Neural cell (in vitro differentiated cells): ENCODE measurements around the gene LSAMP. TPM values are rescaled to one million over a fixed set of nuclear protein-coding genes. Genes with fewer than 3 reads are reported as not detected.

Experiments used
- H2AFZ ChIP-seq: fragments of 200-600, 300-800 bp; sonication (generic), shearing (Covaris generic); 2 replicates; pipeline ENCODE4 v1.6.0; 2014; ENCODE audit warnings: low read depth, mild to moderate bottlenecking, antibody characterized with exemption, low read length, moderate library complexity
- H3F3A ChIP-seq: fragments of 200-600 bp; shearing (Covaris generic); 2 replicates; pipeline ENCODE4 v1.6.1; 2016; ENCODE audit warnings: mild to moderate bottlenecking, moderate library complexity, mixed read lengths, antibody characterized with exemption, low read length; ENCODE audit not compliant: insufficient read depth, poor library complexity, severe bottlenecking
- H3K27ac ChIP-seq: fragments of 200-600, 300-800 bp; sonication (generic), shearing (Covaris generic); 2 replicates; pipeline ENCODE4 v1.5.1; 2014; ENCODE audit warnings: mild to moderate bottlenecking, low read length, moderate library complexity
- H3K27me3 ChIP-seq: fragments of 300-800, 200-600 bp; sonication (generic), shearing (Covaris generic); 2 replicates; pipeline ENCODE4 v1.6.0; 2014; ENCODE audit warnings: mild to moderate bottlenecking, low read depth, low read length, moderate library complexity; ENCODE audit not compliant: insufficient read depth
- H3K36me3 ChIP-seq: fragments of 300-800, 200-600 bp; sonication (generic), shearing (Covaris generic); 2 replicates; pipeline ENCODE4 v1.5.1; 2014; ENCODE audit warnings: mild to moderate bottlenecking, antibody characterized with exemption, low read length, moderate library complexity; ENCODE audit not compliant: insufficient read depth
- H3K4me2 ChIP-seq: fragments of 300-800, 200-600 bp; sonication (generic), shearing (Covaris generic); 2 replicates; pipeline ENCODE4 v1.6.0; 2014; ENCODE audit warnings: mild to moderate bottlenecking, low read length
- H3K4me3 ChIP-seq: fragments of 300-800, 200-600 bp; sonication (generic), shearing (Covaris generic); 2 replicates; pipeline ENCODE4 v1.5.1; 2014; ENCODE audit warnings: mild to moderate bottlenecking, low read length, moderate library complexity
- H3K79me2 ChIP-seq: fragments of 200-600 bp; shearing (Covaris generic); replicated peaks from 2 replicates; pipeline ENCODE4 v1.6.0; 2014; ENCODE audit warnings: mild to moderate bottlenecking, low read length, moderate library complexity; ENCODE audit not compliant: insufficient read depth
- H3K9ac ChIP-seq: fragments of 300-800, 200-600 bp; sonication (generic), shearing (Covaris generic); 2 replicates; pipeline ENCODE4 v1.6.1; 2016; ENCODE audit warnings: mild to moderate bottlenecking, low read length, mixed read lengths
- H3K9me2 ChIP-seq: fragments of 200-600 bp; shearing (Covaris generic); 2 replicates; pipeline ENCODE4 v1.6.1; 2016; ENCODE audit warnings: mild to moderate bottlenecking, low read length, mixed read lengths; ENCODE audit not compliant: insufficient read depth
- H3K9me3 ChIP-seq: fragments of 200-600, 300-800 bp; sonication (generic), shearing (Covaris generic); 2 replicates; pipeline ENCODE4 v1.6.1; 2016; ENCODE audit warnings: mild to moderate bottlenecking, mixed run types, low read length, moderate library complexity, mixed read lengths
- H4K20me1 ChIP-seq: fragments of 200-600 bp; shearing (Covaris generic); 2 replicates; pipeline ENCODE4 v1.6.1; 2016; ENCODE audit warnings: mild to moderate bottlenecking, mixed run types; ENCODE audit not compliant: insufficient read depth
- EP300 ChIP-seq: fragments of 450-650 bp; conservative IDR thresholded peaks from 2 replicates; pipeline ENCODE4 v1.6.1; 2014; ENCODE audit warnings: antibody characterized with exemption, mild to moderate bottlenecking, moderate library complexity; ENCODE audit not compliant: poor library complexity, severe bottlenecking
- EZH2 ChIP-seq: fragments of 200-600, 300-800 bp; shearing (Covaris generic), sonication (generic); IDR thresholded peaks from 2 replicates; pipeline ENCODE4 v1.6.1; 2014; ENCODE audit warnings: antibody characterized with exemption, low read length, borderline replicate concordance, mild to moderate bottlenecking; ENCODE audit not compliant: insufficient read depth, poor library complexity, severe bottlenecking
- MXI1 ChIP-seq: fragments of 450-650 bp; conservative IDR thresholded peaks from 2 replicates; pipeline ENCODE4 v1.6.1; 2014; ENCODE audit warnings: antibody characterized with exemption, mild to moderate bottlenecking; ENCODE audit not compliant: poor library complexity, severe bottlenecking
- POLR2AphosphoS5 ChIP-seq: IDR thresholded peaks from 2 replicates; pipeline ENCODE4 v1.6.1; 2012
- RAD21 ChIP-seq: fragments of 450-650 bp; conservative IDR thresholded peaks from 2 replicates; pipeline ENCODE4 v1.6.1; 2014; ENCODE audit warnings: antibody characterized with exemption, mild to moderate bottlenecking, moderate library complexity
- REST ChIP-seq: IDR thresholded peaks from 2 replicates; pipeline ENCODE4 v1.6.1; 2012; ENCODE audit warnings: borderline replicate concordance
- SMC3 ChIP-seq: fragments of 450-650 bp; conservative IDR thresholded peaks from 2 replicates; pipeline ENCODE4 v1.6.1; 2014; ENCODE audit warnings: antibody characterized with exemption, mild to moderate bottlenecking, moderate library complexity; ENCODE audit not compliant: poor library complexity
- TAF1 ChIP-seq: IDR thresholded peaks from 2 replicates; pipeline ENCODE4 v1.6.1; 2012; ENCODE audit warnings: low read depth
- polyA plus RNA-seq: library from polyadenylated mRNA; depleted of rRNA; stranded (reverse); fragments of >200 nt; gene quantifications from 2 replicates; pipeline ENCODE4 v1.2.3, GENCODE V29; 2014
- TF ChIP-seq, protein P1 (sequence below): fragments of 450-650 bp; IDR thresholded peaks from 2 replicates; pipeline ENCODE4 v1.5.1; 2014; ENCODE audit warnings: antibody characterized with exemption, mild to moderate bottlenecking, moderate library complexity; ENCODE audit not compliant: poor library complexity, severe bottlenecking

The LSAMP gene
- polyA plus RNA-seq, 1 donor from 2014 or later = 93.6 TPM

DNA sequence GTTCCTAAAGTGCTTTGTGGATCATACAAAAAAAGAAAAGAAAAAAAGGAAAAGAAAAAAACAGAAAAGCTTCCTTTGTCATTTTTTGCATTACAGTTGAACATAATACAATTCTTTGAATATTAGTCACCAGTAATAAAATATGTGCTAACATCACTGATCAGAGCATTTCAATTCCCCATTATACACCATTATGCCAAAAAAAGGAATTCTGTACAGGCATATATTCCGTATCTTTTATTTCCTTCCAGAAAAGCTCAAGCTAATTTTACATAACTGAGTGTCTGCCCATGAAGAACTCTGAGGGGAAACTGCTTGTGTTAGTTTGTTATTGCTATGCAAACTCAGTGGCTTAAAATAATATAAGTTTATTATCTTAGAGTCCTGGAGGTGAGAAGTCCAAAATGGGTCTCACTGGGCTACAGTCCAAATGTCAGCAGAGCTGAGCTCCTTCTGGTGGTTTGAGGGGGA lies 444.1 kb downstream of the LSAMP start:
- no peaks in the 10 kb centered on the region for H3K79me2 ChIP-seq
- H3K27ac ChIP-seq = no peak overlapping the region
- no peaks in the 10 kb centered on the region for H3K9me3 ChIP-seq
- H3K4me2 ChIP-seq = no peak overlapping the region
- no peaks in the 10 kb centered on the region for H3F3A ChIP-seq
- H3K27me3 ChIP-seq = no peaks in the 10 kb centered on the region
- no peak overlapping the region for H2AFZ ChIP-seq
- H3K36me3 ChIP-seq = no peaks in the 10 kb centered on the region
- H3K4me3 ChIP-seq = no peak overlapping the region
- H4K20me1 ChIP-seq = no peaks in the 10 kb centered on the region
- no peak for TF ChIP-seq MXI1
- TF ChIP-seq EZH2 = no peak
- TF ChIP-seq REST = no peak
- TF ChIP-seq RAD21 = no peak
- TF ChIP-seq, protein P1, sequence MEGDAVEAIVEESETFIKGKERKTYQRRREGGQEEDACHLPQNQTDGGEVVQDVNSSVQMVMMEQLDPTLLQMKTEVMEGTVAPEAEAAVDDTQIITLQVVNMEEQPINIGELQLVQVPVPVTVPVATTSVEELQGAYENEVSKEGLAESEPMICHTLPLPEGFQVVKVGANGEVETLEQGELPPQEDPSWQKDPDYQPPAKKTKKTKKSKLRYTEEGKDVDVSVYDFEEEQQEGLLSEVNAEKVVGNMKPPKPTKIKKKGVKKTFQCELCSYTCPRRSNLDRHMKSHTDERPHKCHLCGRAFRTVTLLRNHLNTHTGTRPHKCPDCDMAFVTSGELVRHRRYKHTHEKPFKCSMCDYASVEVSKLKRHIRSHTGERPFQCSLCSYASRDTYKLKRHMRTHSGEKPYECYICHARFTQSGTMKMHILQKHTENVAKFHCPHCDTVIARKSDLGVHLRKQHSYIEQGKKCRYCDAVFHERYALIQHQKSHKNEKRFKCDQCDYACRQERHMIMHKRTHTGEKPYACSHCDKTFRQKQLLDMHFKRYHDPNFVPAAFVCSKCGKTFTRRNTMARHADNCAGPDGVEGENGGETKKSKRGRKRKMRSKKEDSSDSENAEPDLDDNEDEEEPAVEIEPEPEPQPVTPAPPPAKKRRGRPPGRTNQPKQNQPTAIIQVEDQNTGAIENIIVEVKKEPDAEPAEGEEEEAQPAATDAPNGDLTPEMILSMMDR = no peak
- no peak for TF ChIP-seq POLR2AphosphoS5
- TF ChIP-seq EP300 = no peak
- TF ChIP-seq SMC3 = no peak
- TF ChIP-seq TAF1 = no peak
- no peak overlapping the region for H3K9ac ChIP-seq
- no peaks in the 10 kb centered on the region for H3K9me2 ChIP-seq

DNA sequence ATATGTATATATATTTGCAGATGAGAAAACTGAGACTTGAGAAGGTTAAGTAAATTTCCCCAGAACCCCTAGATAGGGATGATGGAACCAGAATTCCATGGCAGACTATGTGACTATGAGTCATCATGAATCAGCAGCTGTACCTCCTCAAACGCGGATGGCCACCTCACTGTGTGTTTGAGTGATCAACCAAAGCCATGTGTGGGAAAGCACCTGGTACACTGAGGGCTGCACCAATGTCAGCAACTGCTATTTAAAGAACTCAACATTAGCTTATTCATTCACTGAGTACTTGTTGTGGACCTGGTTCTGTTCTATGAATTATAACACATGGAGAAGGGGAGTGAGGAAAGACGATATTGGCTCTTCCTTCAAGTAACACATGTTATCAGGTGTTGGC lies 445.0 kb downstream of the LSAMP start:
- no peak overlapping the region for H3K9ac ChIP-seq
- no peak overlapping the region for H2AFZ ChIP-seq
- no peaks in the 10 kb centered on the region for H4K20me1 ChIP-seq
- no peak overlapping the region for H3K4me3 ChIP-seq
- TF ChIP-seq MXI1 = no peak
- TF ChIP-seq EZH2 = no peak
- TF ChIP-seq REST = no peak
- TF ChIP-seq, protein P1 = no peak
- TF ChIP-seq TAF1 = no peak
- no peak for TF ChIP-seq RAD21
- no peak for TF ChIP-seq EP300
- no peak for TF ChIP-seq POLR2AphosphoS5
- no peak for TF ChIP-seq SMC3
- H3K4me2 ChIP-seq = no peak overlapping the region
- no peaks in the 10 kb centered on the region for H3K9me3 ChIP-seq
- H3K79me2 ChIP-seq = no peaks in the 10 kb centered on the region
- H3K36me3 ChIP-seq = no peaks in the 10 kb centered on the region
- H3K9me2 ChIP-seq = no peaks in the 10 kb centered on the region
- H3K27me3 ChIP-seq = no peaks in the 10 kb centered on the region
- H3F3A ChIP-seq = no peaks in the 10 kb centered on the region
- no peak overlapping the region for H3K27ac ChIP-seq
